H1 (cell line): ENCODE data around the gene MLC1. TPM values are rescaled to one million over a fixed set of nuclear protein-coding genes. Genes with fewer than 3 reads are reported as not detected.

Experiments
- CHD2 ChIP-seq: IDR thresholded peaks from 2 replicates; pipeline ENCODE4 v1.6.1; 2012; ENCODE audit warnings: low read length, improper control_type of control experiment
- TEAD4 ChIP-seq: IDR thresholded peaks from 2 replicates; pipeline ENCODE4 v1.6.1; 2012; ENCODE audit warnings: low read depth, low read length, inconsistent platforms, mixed read lengths
- ZNF274 ChIP-seq: IDR thresholded peaks from 2 replicates; pipeline ENCODE4 v1.7.0; 2012; ENCODE audit warnings: low read length, borderline replicate concordance; ENCODE audit errors: extremely low read depth
- polyA plus RNA-seq, 7 experiments: library from polyadenylated mRNA; depleted of rRNA in 3 of 7; stranded (reverse) in 5 of 7; unstranded in 2 of 7; fragments of >200 nt in 5 of 7; fragments of 200-250 nt in 2 of 7; gene quantifications; 1 replicate in 5 of 7; 2 replicates in 1 of 7; 4 replicates in 1 of 7; pipeline versions ENCODE4 v1.2.1 to v1.2.3, GENCODE V29; 2011 to 2013; ENCODE audit warnings: missing spikeins in 2 of 7, mixed read lengths in 2 of 7
- total RNA-seq: library from RNA; stranded (reverse); fragmentation: NEBNext Ultra II Directional; extraction: Animal tissue kit (Norgen Biotek cat#: 25700); gene quantifications from 2 replicates; pipeline ENCODE4 v1.2.1, GENCODE V29; 2021
- TF ChIP-seq, protein P1 (sequence below): fragments of 300-600 bp; sonication (generic); IDR thresholded peaks from 2 replicates; pipeline ENCODE4 v1.7.1; 2012; ENCODE audit warnings: low read length, moderate library complexity, mild to moderate bottlenecking, inconsistent platforms; ENCODE audit not compliant: insufficient replicate concordance
- TF ChIP-seq, protein P2 (sequence below): IDR thresholded peaks from 2 replicates; pipeline ENCODE4 v1.6.1; 2012; ENCODE audit warnings: inconsistent platforms

Gene MLC1
- total and polyA plus RNA-seq, 2 of the 8 experiments (the other 6 are each of a cell fraction or from before 2014, with no cell fraction given), result 0.20 TPM; not detected in 1

DNA sequence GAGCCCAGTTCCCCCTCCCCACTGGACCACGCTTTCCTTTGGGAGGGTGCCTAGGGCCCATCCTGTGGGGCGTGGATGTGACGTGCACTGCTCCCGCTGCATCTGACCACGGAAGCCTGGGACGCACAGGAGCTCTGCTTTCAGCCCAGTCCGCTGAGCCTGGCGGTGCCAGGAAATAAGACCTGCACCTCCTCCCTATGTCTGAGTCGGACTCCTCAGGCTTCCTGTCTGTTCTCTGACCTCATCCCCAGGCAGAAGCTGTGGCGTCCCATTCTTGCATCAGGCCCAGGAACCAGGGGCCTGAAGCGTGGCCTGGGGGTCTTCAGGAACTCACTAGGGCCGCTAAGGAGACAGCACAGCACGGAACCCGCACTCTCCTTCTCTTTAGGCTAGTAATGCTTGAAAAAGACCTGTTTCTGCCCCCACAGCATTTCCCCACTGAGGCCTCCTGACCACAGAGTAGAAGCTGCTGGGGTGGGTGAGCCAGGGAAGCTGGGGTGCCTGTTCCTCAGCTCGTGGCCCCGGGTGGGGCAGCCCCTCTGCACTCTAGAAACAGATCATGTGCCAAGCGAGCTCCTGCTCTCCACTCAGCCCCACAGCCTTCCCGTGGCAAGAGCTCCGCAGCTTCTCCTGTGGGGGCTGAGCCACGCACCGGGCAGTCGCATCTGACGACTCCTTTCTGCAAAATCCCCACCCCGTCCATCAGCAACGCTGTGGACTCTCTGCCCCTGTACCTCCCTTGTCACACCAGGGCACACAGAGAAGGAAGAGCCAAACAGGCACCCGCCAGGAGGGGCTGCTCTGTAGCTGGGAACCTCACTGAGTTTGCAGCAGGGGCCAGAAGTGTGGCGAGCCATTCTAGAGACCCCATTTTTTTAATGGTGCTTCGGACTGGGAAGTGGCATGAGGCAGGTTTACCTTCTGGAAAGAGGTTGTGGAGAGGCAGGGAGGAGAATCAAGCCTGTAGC lies 27.2 kb upstream of the MLC1 start (continued):
- TF ChIP-seq, protein P1, sequence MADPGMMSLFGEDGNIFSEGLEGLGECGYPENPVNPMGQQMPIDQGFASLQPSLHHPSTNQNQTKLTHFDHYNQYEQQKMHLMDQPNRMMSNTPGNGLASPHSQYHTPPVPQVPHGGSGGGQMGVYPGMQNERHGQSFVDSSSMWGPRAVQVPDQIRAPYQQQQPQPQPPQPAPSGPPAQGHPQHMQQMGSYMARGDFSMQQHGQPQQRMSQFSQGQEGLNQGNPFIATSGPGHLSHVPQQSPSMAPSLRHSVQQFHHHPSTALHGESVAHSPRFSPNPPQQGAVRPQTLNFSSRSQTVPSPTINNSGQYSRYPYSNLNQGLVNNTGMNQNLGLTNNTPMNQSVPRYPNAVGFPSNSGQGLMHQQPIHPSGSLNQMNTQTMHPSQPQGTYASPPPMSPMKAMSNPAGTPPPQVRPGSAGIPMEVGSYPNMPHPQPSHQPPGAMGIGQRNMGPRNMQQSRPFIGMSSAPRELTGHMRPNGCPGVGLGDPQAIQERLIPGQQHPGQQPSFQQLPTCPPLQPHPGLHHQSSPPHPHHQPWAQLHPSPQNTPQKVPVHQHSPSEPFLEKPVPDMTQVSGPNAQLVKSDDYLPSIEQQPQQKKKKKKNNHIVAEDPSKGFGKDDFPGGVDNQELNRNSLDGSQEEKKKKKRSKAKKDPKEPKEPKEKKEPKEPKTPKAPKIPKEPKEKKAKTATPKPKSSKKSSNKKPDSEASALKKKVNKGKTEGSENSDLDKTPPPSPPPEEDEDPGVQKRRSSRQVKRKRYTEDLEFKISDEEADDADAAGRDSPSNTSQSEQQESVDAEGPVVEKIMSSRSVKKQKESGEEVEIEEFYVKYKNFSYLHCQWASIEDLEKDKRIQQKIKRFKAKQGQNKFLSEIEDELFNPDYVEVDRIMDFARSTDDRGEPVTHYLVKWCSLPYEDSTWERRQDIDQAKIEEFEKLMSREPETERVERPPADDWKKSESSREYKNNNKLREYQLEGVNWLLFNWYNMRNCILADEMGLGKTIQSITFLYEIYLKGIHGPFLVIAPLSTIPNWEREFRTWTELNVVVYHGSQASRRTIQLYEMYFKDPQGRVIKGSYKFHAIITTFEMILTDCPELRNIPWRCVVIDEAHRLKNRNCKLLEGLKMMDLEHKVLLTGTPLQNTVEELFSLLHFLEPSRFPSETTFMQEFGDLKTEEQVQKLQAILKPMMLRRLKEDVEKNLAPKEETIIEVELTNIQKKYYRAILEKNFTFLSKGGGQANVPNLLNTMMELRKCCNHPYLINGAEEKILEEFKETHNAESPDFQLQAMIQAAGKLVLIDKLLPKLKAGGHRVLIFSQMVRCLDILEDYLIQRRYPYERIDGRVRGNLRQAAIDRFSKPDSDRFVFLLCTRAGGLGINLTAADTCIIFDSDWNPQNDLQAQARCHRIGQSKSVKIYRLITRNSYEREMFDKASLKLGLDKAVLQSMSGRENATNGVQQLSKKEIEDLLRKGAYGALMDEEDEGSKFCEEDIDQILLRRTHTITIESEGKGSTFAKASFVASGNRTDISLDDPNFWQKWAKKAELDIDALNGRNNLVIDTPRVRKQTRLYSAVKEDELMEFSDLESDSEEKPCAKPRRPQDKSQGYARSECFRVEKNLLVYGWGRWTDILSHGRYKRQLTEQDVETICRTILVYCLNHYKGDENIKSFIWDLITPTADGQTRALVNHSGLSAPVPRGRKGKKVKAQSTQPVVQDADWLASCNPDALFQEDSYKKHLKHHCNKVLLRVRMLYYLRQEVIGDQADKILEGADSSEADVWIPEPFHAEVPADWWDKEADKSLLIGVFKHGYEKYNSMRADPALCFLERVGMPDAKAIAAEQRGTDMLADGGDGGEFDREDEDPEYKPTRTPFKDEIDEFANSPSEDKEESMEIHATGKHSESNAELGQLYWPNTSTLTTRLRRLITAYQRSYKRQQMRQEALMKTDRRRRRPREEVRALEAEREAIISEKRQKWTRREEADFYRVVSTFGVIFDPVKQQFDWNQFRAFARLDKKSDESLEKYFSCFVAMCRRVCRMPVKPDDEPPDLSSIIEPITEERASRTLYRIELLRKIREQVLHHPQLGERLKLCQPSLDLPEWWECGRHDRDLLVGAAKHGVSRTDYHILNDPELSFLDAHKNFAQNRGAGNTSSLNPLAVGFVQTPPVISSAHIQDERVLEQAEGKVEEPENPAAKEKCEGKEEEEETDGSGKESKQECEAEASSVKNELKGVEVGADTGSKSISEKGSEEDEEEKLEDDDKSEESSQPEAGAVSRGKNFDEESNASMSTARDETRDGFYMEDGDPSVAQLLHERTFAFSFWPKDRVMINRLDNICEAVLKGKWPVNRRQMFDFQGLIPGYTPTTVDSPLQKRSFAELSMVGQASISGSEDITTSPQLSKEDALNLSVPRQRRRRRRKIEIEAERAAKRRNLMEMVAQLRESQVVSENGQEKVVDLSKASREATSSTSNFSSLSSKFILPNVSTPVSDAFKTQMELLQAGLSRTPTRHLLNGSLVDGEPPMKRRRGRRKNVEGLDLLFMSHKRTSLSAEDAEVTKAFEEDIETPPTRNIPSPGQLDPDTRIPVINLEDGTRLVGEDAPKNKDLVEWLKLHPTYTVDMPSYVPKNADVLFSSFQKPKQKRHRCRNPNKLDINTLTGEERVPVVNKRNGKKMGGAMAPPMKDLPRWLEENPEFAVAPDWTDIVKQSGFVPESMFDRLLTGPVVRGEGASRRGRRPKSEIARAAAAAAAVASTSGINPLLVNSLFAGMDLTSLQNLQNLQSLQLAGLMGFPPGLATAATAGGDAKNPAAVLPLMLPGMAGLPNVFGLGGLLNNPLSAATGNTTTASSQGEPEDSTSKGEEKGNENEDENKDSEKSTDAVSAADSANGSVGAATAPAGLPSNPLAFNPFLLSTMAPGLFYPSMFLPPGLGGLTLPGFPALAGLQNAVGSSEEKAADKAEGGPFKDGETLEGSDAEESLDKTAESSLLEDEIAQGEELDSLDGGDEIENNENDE, result no peak
- TF ChIP-seq CHD2 (no peak), ZNF274 (no peak), TEAD4 (no peak)
- TF ChIP-seq, protein P2, sequence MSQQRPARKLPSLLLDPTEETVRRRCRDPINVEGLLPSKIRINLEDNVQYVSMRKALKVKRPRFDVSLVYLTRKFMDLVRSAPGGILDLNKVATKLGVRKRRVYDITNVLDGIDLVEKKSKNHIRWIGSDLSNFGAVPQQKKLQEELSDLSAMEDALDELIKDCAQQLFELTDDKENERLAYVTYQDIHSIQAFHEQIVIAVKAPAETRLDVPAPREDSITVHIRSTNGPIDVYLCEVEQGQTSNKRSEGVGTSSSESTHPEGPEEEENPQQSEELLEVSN, result no peak
